K562 (cell line): Measurements from ENCODE around the gene HNRNPLL. TPM values are rescaled to one million over a fixed set of nuclear protein-coding genes. Genes with fewer than 3 reads are reported as not detected.
A peak's percentile ranks its signal among the peaks of the same experiment; 100 is the strongest.
"Not testable (repeated sequence)": the region's sequence is repeated elsewhere in the genome, so short reads cannot be mapped to it uniquely, and the experiment has no call there.

Source experiments
- ATF4 ChIP-seq: fragments of 450-650 bp; formaldehyde crosslinking; IDR thresholded peaks from 2 replicates; pipeline ENCODE4 v1.4.0; 2022; ENCODE audit warnings: mild to moderate bottlenecking, moderate library complexity
- CCNT2 ChIP-seq: IDR thresholded peaks from 2 replicates; pipeline ENCODE4 v1.6.1; 2011; ENCODE audit warnings: borderline replicate concordance, low read depth, mild to moderate bottlenecking, moderate library complexity, mixed read lengths, low read length; ENCODE audit not compliant: insufficient read length; ENCODE audit errors: extremely low read depth
- CEBPB ChIP-seq: fragments of 450-650 bp; IDR thresholded peaks from 2 replicates; pipeline ENCODE4 v1.6.1; 2016; ENCODE audit warnings: missing genetic modification characterization, missing compliant biosample characterization
- EP400 ChIP-seq: fragments of 450-650 bp; IDR thresholded peaks from 2 replicates; pipeline ENCODE4 v1.6.1; 2017; ENCODE audit warnings: antibody characterized with exemption, mild to moderate bottlenecking, moderate library complexity
- GATA2 ChIP-seq: sonication (generic); formaldehyde crosslinking; IDR thresholded peaks from 2 replicates; pipeline ENCODE4 v1.4.0; 2020; ENCODE audit warnings: mild to moderate bottlenecking, missing genetic modification reagents
- KDM1A ChIP-seq, 2 experiments: fragments of 450-650 bp; IDR thresholded peaks; 2 replicates each; pipeline ENCODE4 v1.6.1; 2016; ENCODE audit warnings: mild to moderate bottlenecking in 2 of 2
- NFATC3 ChIP-seq: fragments of 450-650 bp; IDR thresholded peaks from 2 replicates; pipeline ENCODE4 v1.6.1; 2017; ENCODE audit warnings: mild to moderate bottlenecking
- NR2C2 ChIP-seq, 2 experiments: fragments of 200-800 bp in 1 of 2; sonication (Bioruptor generic) in 1 of 2; sonication (generic) in 1 of 2; formaldehyde crosslinking in 1 of 2; IDR thresholded peaks; 2 replicates each; pipeline versions ENCODE4 v1.6.1 to v1.8.0; 2016 to 2022; ENCODE audit warnings: mild to moderate bottlenecking in 1 of 2, missing compliant biosample characterization in 1 of 2, missing genetic modification characterization in 1 of 2, missing genetic modification reagents in 1 of 2
- TRIM24 ChIP-seq, 2 experiments: fragments of 450-650 bp; IDR thresholded peaks; 2 replicates each; pipeline ENCODE4 v1.6.1; 2016
- ZBTB40 ChIP-seq, 2 experiments: fragments of 450-650 bp in 1 of 2; sonication (generic) in 1 of 2; formaldehyde crosslinking in 1 of 2; IDR thresholded peaks; 2 replicates each; pipeline versions ENCODE4 v1.7.1 to v1.9.0; 2016 to 2022; ENCODE audit warnings: inconsistent platforms in 1 of 2, mild to moderate bottlenecking in 1 of 2, missing genetic modification reagents in 1 of 2
- ZEB2 ChIP-seq: fragments of 450-650 bp; IDR thresholded peaks from 2 replicates; pipeline ENCODE4 v1.6.1; 2016
- polyA plus RNA-seq, 8 experiments: library from polyadenylated mRNA; depleted of rRNA in 4 of 8; stranded (reverse) in 5 of 8; unstranded in 3 of 8; fragments of >200 nt; fragmentation: Nextera tagmentation in 2 of 8; fragmentation: Illumina TruSeq in 1 of 8; extraction: Ambion mirVana in 2 of 8; extraction: Trizol in 1 of 8; gene quantifications; 2 replicates each; pipeline versions ENCODE4 v1.2.1 to v1.2.3, GENCODE V29; 2011 to 2014; ENCODE audit warnings: inconsistent platforms in 1 of 8, missing spikeins in 1 of 8
- total RNA-seq, 7 experiments: library from RNA; depleted of rRNA in 6 of 7; stranded (reverse); fragments of >200 nt in 6 of 7; fragmentation: Illumina TruSeq in 2 of 7; extraction: Trizol in 2 of 7; gene quantifications; 2 replicates each; pipeline versions ENCODE4 v1.2.1 to v1.2.3, GENCODE V29; 2011 to 2021; ENCODE audit warnings: low replicate concordance in 1 of 7
- TF ChIP-seq, protein P1 (sequence below): fragments of 250-450 bp; sonication (Bioruptor Pico); IDR thresholded peaks from 2 replicates; pipeline ENCODE4 v1.4.0; 2020
- TF ChIP-seq, protein P2 (sequence below): fragments of 450-650 bp; formaldehyde crosslinking; IDR thresholded peaks from 2 replicates; pipeline ENCODE4 v1.4.0; 2020; ENCODE audit warnings: mild to moderate bottlenecking, mixed read lengths

Gene HNRNPLL
- total and polyA plus RNA-seq, 9 of the 15 experiments (the other 6 are each of a cell fraction or from before 2014, with no cell fraction given) = 19.8 to 135 (median 57.8) TPM

- peak; percentile 57 for TF ChIP-seq ZBTB40 (IDR thresholded peaks at IDR 0.05)
- TF ChIP-seq ZBTB40 (CRISPR knock-in tag; IDR thresholded peaks at IDR 0.05) = not testable (repeated sequence)
- peak; percentile 99 for TF ChIP-seq CEBPB (tag)
- TF ChIP-seq CCNT2 = peak; percentile 71
- peak; percentile 78 for TF ChIP-seq EP400
- TF ChIP-seq NR2C2 (CRISPR knock-in tag; IDR thresholded peaks at IDR 0.05) = 0 out of 2 replicates have a peak, but pooled peaks have one; percentile 40
- TF ChIP-seq NR2C2 (tag; IDR thresholded peaks at IDR 0.05) = peak; percentile 53
- TF ChIP-seq KDM1A (IDR thresholded peaks at IDR 0.05) = peak; percentile 85 to 89
- TF ChIP-seq ZEB2 = peak; percentile 92
- TF ChIP-seq, protein P1, sequence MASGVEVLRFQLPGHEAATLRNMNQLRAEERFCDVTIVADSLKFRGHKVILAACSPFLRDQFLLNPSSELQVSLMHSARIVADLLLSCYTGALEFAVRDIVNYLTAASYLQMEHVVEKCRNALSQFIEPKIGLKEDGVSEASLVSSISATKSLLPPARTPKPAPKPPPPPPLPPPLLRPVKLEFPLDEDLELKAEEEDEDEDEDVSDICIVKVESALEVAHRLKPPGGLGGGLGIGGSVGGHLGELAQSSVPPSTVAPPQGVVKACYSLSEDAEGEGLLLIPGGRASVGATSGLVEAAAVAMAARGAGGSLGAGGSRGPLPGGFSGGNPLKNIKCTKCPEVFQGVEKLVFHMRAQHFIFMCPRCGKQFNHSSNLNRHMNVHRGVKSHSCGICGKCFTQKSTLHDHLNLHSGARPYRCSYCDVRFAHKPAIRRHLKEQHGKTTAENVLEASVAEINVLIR (CRISPR knock-in tag) = peak; percentile 18; the same call in 1 of the 2 replicates
- TF ChIP-seq NFATC3 = peak; percentile 64; the same call in 1 of the 2 replicates
- peak; percentile 100 for TF ChIP-seq TRIM24 (IDR thresholded peaks at IDR 0.05)
- peak; percentile 91 for TF ChIP-seq GATA2 (CRISPR knock-in tag)
- TF ChIP-seq, protein P2, sequence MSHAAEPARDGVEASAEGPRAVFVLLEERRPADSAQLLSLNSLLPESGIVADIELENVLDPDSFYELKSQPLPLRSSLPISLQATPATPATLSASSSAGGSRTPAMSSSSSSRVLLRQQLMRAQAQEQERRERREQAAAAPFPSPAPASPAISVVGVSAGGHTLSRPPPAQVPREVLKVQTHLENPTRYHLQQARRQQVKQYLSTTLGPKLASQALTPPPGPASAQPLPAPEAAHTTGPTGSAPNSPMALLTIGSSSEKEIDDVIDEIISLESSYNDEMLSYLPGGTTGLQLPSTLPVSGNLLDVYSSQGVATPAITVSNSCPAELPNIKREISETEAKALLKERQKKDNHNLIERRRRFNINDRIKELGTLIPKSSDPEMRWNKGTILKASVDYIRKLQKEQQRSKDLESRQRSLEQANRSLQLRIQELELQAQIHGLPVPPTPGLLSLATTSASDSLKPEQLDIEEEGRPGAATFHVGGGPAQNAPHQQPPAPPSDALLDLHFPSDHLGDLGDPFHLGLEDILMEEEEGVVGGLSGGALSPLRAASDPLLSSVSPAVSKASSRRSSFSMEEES (CRISPR knock-in tag) = peak; percentile 98
- TF ChIP-seq ATF4 (CRISPR knock-in tag) = peak; percentile 97
Observed at GRCh38 chr2:38643683-38644511, 41.2 kb upstream of the HNRNPLL start (continued).
